Esophagus squamous epithelium (tissue), 5 donors: ENCODE measurements around the gene BIRC2. TPM values are rescaled to one million over a fixed set of nuclear protein-coding genes. Genes with fewer than 3 reads are reported as not detected.
A peak's percentile ranks its signal among the peaks of the same experiment; 100 is the strongest.
"Not testable (repeated sequence)": the region's sequence is repeated elsewhere in the genome, so short reads cannot be mapped to it uniquely, and the experiment has no call there.

Experiments used
- DNase-seq: peaks from one replicate; lab custom pipeline; 2025; lab: John Stamatoyannopoulos, UW
- H3K27ac ChIP-seq, 4 donors: fragments of 200-600 bp; sonication (generic); one replicate each; pipeline ENCODE4 v1.5.1; 2016 to 2019; ENCODE audit warnings: mild to moderate bottlenecking in 1 of 4
- H3K27me3 ChIP-seq, 4 donors: fragments of 200-600 bp; sonication (generic); 1 replicate in 3 of 4; 2 replicates in 1 of 4; pipeline versions ENCODE4 v1.5.1 to v1.6.0; 2017 to 2021; ENCODE audit warnings: antibody characterized with exemption in 1 of 4
- H3K36me3 ChIP-seq, 3 donors: fragments of 200-600 bp; sonication (generic); one replicate each; pipeline ENCODE4 v1.5.1; 2016 to 2019
- H3K4me1 ChIP-seq, 3 donors: fragments of 200-600 bp; sonication (generic); one replicate each; pipeline ENCODE4 v1.5.1; 2017 to 2019
- H3K4me3 ChIP-seq, 4 donors: fragments of 200-600 bp; sonication (generic); 1 replicate in 3 of 4; 2 replicates in 1 of 4; pipeline ENCODE4 v1.5.1; 2016 to 2019; ENCODE audit warnings: mild to moderate bottlenecking in 2 of 4, moderate library complexity in 1 of 4
- H3K9me3 ChIP-seq, 3 donors: fragments of 200-600 bp; sonication (generic); one replicate each; pipeline ENCODE4 v1.5.1; 2016 to 2019
- POLR2A ChIP-seq, 4 donors: fragments of 450-650 bp; IDR thresholded peaks; one replicate each; pipeline ENCODE4 v1.6.1; 2017; ENCODE audit warnings: antibody characterized with exemption in 4 of 4, mild to moderate bottlenecking in 4 of 4, moderate library complexity in 3 of 4
- WGBS, 2 donors: methylation state at CpG; one replicate each; pipeline ENCODE4 v1.1.5; 2018; 5-methylcytosine and 5-hydroxymethylcytosine counted together
- intact Hi-C: fragments of 100-400 bp; cut with DNase I; formaldehyde crosslinking; loops from one replicate; pipeline ENCODE4 v1.15.0; 2022
- total RNA-seq, 4 donors: library from RNA; depleted of rRNA; stranded (reverse); fragments of >200 nt; gene quantifications; one replicate each; pipeline ENCODE4 v1.1.0, GENCODE V29; 2016
- TF ChIP-seq, protein P1 (sequence below), 6 experiments: fragments of 450-650 bp in 4 of 6; fragments of 200-600 bp in 2 of 6; sonication (generic) in 2 of 6; IDR thresholded peaks; one replicate each; pipeline ENCODE4 v1.5.1; 2016 to 2019; ENCODE audit warnings: antibody characterized with exemption in 6 of 6, mild to moderate bottlenecking in 4 of 6, moderate library complexity in 4 of 6
- donor health status: DM: yes; HTN: yes; CAD: no.

Gene BIRC2
- 10 to 100 TPM; 18.9 to 38.7 (median 26.4) TPM for total RNA-seq

DNA sequence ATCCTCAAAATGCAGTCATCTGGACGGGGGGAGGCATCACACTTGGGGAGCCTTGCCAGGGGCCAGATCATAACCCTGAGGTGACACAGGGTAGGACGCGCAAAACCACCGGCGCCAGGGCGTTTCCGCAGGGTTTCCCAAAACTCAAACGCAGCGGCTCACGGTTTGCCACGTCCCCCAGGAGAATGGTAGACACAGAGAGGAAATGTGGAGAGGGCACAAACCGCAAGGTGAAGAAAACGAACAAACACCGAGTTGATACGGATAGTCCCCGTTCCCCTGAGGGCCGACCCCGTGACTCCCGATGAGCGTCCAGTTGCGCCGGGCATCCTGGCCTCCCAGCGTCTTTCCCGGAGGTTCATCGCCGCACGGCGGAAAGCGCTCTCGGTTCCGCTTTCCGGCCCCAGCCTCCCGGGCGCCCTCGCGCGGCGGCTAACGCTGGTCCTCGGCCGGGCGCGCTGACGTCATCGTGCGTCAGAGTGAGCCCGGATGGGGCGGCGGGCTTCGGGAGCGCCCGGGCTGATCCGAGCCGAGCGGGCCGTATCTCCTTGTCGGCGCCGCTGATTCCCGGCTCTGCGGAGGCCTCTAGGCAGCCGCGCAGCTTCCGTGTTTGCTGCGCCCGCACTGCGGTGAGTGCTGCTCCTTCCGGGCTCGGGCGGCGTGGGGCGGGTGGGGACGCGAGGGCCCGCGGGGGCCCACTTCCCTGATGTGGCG lies at the start of gene BIRC2:
Gene BIRC2 (plus strand): TSS at position 467 of the 714 bp plus-strand sequence. CDS start 2,641 bp downstream, outside the sequence.
- Histone ChIP-seq H3K27ac (peak within 1 kb of the TSS; percentile 97 to 99 (median 98)), H3K36me3 (peaks cover 0 to 12% (median 0%) of the 10 kb centered on the region in 3 donors), H3K4me1 (peaks cover 0 to 41% (median 6%) of the 10 kb centered on the region in 3 donors), H3K27me3 (no peaks in the 10 kb centered on the region), H3K4me3 (peak within 1 kb of the TSS; percentile 61 to 92 (median 76)), H3K9me3 (no peaks in the 10 kb centered on the region)
- WGBS, 2 donors = 0 to 1% methylated on average over 21 to 26 of the region's 77 CpGs
- peak; percentile 67 for DNase-seq
- TF ChIP-seq, protein P1, sequence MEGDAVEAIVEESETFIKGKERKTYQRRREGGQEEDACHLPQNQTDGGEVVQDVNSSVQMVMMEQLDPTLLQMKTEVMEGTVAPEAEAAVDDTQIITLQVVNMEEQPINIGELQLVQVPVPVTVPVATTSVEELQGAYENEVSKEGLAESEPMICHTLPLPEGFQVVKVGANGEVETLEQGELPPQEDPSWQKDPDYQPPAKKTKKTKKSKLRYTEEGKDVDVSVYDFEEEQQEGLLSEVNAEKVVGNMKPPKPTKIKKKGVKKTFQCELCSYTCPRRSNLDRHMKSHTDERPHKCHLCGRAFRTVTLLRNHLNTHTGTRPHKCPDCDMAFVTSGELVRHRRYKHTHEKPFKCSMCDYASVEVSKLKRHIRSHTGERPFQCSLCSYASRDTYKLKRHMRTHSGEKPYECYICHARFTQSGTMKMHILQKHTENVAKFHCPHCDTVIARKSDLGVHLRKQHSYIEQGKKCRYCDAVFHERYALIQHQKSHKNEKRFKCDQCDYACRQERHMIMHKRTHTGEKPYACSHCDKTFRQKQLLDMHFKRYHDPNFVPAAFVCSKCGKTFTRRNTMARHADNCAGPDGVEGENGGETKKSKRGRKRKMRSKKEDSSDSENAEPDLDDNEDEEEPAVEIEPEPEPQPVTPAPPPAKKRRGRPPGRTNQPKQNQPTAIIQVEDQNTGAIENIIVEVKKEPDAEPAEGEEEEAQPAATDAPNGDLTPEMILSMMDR (IDR thresholded peaks at IDR 0.05) = peak; percentile 53 to 93 (median 84)
- peak in 2 of 4 donors; percentile 87 to 95 for TF ChIP-seq POLR2A (IDR thresholded peaks at IDR 0.05)
- intact Hi-C loops = no loop called here

DNA sequence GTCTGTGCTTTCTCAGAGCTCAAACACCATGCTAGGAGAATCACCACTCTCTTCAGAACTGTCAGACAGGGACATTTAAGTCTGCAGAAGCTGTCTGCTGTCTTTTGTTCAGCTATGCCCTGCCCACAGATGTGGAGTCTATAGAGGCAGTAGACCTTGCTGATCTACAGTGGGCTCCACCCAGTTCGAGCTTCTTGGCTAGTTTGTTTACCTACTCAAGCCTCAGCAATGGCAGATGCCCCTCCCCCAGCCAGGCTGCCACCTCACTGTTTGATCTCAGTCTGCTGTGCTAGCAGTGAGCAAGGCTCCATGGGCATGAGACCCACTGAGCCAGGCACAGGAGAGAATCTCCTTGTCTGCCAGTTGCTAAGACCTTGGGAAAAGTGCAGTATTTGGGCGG lies 46.2 kb upstream of the BIRC2 start:
- H3K4me3 ChIP-seq, H3K27me3 ChIP-seq, H3K27ac ChIP-seq, H3K36me3 ChIP-seq, intact Hi-C loops, DNase-seq: not testable (repeated sequence)
- WGBS, 2 donors = 60 to 75% methylated on average over 1 to 2 of the region's 2 CpGs
- H3K4me1 ChIP-seq = peaks cover 2 to 12% (median 4%) of the 10 kb centered on the region in 3 donors
- H3K9me3 ChIP-seq = peaks cover 0 to 30% (median 11%) of the 10 kb centered on the region in 3 donors

DNA sequence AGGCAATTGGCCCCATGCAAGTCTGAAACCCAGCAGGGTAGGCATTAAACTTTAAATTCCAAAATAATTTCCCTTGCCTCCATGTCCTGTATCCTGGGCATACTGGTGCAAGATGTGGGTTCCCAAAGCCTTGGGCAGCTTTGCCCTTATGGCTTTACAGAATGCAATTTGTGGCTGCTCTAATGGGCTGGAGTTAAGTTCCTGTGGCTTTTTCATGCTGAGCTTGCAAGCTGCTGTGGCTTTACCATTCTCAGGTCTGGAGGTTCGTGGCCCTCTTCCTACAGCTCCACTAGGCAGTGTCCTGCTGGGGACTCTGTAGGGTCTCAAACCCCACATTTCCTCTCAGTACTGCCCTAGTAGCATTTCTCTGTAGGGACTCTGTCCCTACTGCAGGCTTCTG lies 44.8 kb upstream of the BIRC2 start:
- Histone ChIP-seq H3K4me3 (no peak overlapping the region), H3K27me3 (no peaks in the 10 kb centered on the region), H3K27ac (no peak overlapping the region), H3K4me1 (peaks cover 6 to 26% (median 13%) of the 10 kb centered on the region in 3 donors), H3K9me3 (peaks cover 0 to 30% (median 11%) of the 10 kb centered on the region in 3 donors), H3K36me3 (no peaks in the 10 kb centered on the region)
- no peak for DNase-seq
- intact Hi-C loops = no loop called here
- 71 to 75% methylated on average over 1 of the region's 1 CpG for WGBS, 2 donors
- TF ChIP-seq POLR2A (IDR thresholded peaks at IDR 0.05) = no peak
- TF ChIP-seq, protein P1 (IDR thresholded peaks at IDR 0.05) = no peak

DNA sequence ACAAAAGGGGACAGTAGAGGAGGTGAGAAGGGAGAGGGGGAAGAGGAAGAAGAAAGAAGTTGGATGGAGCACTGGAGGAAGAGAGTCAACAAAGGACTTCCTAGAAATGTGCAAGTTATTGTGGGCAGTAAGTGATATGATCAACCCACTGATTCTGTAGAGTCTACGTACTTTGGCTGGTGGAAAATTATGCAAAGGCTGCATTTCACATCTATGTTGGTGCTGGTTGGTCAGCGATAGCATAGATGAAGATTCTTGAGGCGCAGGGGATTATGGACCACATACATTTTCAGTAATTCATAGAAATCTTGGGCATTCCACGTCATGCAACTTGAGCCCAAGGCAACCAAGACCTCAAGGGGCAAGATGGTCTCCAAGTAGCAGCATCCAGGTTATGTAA lies 42.3 kb upstream of the BIRC2 start:
- Histone ChIP-seq H3K4me1 (peaks cover 6 to 30% (median 14%) of the 10 kb centered on the region in 3 donors), H3K9me3 (peaks cover 0 to 30% (median 11%) of the 10 kb centered on the region in 3 donors), H3K27ac (no peak overlapping the region), H3K27me3 (no peaks in the 10 kb centered on the region), H3K4me3 (no peak overlapping the region), H3K36me3 (no peaks in the 10 kb centered on the region)
- no peak for DNase-seq
- TF ChIP-seq POLR2A (IDR thresholded peaks at IDR 0.05) = no peak
- TF ChIP-seq, protein P1 (IDR thresholded peaks at IDR 0.05) = no peak
- intact Hi-C loops = no loop called here
- 88 to 89% methylated on average over 4 of the region's 4 CpGs for WGBS, 2 donors

DNA sequence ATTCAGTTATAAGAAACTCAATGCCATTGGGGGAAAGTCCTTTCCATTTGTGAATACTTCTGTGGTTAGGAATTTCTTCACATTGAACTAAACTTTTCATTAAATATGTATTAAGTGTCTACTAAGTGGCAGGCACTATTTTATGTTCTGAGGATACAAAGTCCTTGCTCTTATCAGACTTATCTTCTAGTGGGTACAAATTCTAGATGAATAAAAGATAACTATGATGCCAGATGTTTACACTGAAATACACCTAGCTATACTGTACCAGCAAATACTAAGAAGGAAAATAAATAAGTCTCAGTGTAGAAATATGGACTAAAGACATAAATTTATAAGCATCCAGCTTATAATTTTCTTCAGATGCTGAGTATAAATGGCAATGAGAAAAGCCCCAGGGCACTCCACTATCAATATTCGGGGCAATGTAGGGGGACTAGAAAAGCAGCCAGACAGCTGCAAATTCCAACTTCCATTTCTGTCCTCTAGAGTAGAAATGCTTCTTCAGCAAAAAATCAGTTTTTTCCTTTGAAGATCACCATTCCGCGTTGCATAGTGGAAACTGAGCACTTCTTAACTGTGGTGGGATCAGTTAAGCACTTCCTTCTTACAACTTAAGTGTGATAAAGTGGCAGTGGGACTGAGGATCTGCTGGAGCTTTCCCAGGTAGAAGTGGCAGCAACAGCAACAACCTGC lies 41.5 kb upstream of the BIRC2 start:
- DNase-seq = no peak
- TF ChIP-seq, protein P1 (IDR thresholded peaks at IDR 0.05) = no peak
- no peak for TF ChIP-seq POLR2A (IDR thresholded peaks at IDR 0.05)
- H3K4me1 ChIP-seq = peaks cover 6 to 30% (median 14%) of the 10 kb centered on the region in 3 donors
- peaks cover 0 to 30% (median 11%) of the 10 kb centered on the region in 3 donors for H3K9me3 ChIP-seq
- intact Hi-C loops = no loop called here
- no peak overlapping the region for H3K4me3 ChIP-seq
- H3K36me3 ChIP-seq = no peaks in the 10 kb centered on the region
- H3K27me3 ChIP-seq = no peaks in the 10 kb centered on the region
- H3K27ac ChIP-seq = peak overlapping the region; percentile 59 to 79 (median 67)
- 65 to 75% methylated on average over 3 of the region's 3 CpGs for WGBS, 2 donors
